Stimulated activated CD8-positive, alpha-beta memory T cell treated with anti-CD3 and anti-CD28 coated beads, Interleukin-4, amount 100 ng/mL, for 48 hours (primary cell): Measurements from ENCODE around the gene VAX1.
"Not testable (repeated sequence)": the region's sequence is repeated elsewhere in the genome, so short reads cannot be mapped to it uniquely, and the experiment has no call there.

Source experiments
- DNase-seq: peaks from one replicate; pipeline ENCODE4 v3.0.0-alpha.2; 2020

VAX1 gene

DNA sequence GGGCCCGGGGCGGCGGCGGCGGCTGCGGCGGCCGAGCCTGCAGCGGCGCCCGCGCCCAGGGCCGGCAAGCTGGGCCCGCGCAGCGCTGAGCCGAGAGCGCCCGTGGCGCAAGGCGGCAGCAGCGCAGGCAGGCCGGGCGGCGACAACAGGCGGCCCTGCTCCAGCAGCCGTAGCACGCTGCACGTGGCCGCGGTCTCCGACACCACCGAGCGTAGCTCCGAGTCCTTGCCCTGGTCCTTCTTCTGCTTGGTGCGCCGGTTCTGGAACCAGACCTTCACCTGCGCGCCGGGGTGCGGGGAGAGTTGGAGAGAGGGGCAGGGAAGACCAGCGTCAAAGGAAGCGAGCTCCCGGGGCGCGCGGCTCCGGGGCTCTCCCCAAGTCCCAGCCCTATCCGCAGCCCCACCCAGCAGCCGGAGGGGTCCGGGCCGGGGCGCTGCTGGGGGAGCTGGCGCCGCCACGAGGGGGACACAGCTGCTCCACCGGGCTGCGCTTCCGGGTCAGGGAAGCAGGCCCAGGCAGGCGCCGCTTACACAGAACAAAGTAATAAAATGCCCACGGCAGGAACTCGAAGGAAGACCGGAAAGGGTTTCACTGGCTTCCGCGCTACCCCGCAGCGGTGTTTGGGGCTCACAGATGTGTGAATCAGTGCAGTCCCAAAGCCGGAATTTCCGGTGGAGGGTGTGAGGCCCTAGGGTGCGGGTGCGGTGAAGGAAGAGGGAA is 3.6 kb downstream of the VAX1 start:
- DNase-seq = no peak

DNA sequence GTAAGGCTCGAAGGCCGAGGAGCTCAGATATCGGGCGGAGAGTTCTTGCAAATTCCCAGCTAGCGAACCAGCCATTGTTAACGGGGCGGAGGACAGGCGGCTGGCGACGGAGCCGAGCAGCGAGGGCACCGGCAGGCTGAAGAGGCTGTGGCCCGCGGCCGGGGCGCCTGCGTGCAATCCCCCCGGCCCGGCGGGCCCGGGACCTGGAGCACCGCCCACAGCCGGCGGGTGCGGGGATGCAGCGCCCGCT is 4.1 kb downstream of the VAX1 start:
- no peak for DNase-seq

DNA sequence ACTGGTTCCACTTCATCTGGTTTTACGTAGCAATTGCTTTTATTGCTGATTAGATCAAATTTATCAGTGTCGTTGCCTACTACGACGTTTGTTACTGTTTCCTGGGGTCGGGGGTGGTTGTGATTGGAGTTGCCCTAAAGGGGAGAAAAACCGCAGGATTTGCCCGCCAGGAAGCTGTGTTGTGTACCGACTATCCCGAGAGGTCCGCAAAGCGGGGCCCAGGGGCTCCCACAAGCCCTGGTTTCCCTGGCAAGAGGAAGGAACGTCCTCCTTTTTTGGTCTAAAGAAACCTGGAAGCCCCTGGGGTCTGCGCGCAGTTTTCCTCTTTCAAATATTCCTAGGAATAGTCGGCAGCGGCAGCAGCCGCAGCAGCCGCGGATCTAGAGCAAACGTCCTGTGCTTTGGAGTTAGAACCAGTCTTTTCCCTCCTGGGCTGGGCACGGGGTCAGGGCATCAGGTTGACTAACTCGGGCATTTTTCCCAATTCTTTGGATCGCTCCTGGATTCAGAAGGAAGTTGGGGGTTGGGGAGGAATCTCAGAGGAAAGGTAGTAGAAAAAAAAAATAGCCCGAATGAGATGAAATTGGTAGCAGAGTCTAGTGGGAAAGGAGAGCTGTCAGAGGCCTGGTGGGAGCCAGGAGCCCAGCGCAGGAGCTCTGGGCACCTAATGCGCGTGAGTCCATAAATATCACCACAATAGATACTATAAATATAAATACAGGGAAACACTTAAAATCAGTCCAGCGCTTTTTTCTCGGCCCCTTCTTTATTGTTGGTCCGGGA is 4.6 kb downstream of the VAX1 start:
- no peak for DNase-seq

DNA sequence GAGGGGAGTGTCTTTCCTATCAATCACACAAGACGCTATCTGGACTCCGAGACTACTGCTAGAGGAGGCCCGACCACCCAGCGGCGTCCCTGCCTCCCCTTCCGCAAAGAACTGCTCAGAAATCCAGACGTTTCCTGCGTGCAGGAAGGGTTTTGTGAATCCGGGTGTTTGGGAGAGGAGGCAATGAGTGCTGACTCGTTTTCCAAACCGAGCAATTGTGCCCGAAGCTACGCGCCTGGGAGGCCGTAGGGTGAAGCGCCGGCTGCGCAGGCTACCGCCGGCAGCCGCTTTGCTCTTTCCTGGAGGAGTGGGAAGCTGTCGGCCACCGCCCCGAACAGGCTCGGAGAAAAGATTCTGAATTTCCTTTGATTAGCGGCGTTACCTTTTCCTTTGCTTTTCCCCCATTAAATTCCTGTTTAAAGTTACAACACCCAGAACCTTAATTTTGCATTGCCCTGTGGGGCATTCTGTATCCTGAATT is 5.3 kb downstream of the VAX1 start:
- DNase-seq = no peak

DNA sequence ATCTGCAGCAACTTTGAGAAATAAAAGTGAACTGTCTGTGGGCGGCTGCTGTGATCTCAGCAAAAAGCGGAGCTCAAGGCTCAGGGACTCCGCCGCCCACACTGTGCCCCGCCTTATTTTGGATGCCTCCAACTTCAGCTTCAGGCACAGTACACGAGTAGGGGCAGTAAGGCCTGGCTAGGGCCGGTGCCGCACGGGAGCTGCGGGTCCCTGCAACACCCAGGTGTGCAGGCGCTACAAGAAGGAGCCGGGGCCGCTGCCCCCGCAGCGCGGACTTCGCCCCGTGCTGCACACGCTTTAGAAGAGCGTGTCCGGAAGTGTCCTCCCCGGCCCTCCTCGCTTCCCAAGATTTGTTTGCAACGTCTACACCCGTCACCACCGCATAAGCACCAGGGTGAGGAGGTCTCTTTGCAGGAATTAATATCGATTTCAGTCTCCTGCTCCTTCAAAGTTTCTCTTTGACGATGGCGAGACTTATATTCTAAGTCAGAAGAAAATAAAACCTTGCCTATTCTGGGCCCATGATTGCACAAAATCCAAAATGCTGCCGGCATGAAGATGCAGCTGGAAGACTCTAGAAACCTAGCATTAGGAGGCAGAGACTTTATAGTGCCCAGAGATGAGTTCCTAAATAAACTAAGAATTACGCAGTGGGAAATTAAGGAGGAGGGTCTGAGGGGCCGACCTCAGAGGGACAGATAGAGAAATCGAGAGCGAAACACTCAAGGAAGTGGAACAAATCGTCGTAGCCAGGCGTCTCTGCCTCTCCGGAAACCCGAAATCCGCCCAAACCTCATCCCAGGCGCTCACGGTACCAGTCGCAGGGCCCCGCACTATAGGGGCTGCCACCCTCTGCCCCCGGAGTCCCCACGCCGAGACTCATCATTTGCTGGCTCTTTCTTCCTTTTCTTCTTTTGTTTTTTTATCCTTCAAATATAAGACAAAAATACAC is 6.4 kb downstream of the VAX1 start:
- DNase-seq = no peak

DNA sequence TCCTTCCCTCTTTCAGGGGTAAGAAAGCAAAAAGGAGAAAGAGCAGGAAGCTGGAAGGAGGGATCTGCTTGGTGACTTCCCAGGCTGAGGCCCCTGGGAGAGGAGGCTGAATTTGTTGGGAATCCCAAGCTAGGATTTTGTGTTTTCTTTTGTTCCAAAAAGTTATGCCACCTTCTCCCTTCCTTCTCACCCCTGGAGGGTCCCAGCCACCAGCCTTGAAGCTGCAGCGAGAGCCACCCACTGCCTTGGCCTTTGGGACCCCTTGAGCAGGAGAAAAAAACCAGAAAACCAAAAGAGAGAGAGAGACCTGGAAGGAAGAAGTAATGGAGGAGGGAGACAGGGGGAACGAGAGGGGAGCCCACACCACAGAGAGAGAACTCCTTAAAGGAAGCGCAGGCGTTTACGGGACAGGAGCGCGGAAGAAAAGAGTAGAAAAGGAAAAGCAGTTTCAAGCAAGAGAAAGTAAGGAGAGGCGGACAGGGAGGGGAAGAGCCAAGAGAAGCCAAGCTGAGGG is 7.2 kb downstream of the VAX1 start:
- DNase-seq = no peak

DNA sequence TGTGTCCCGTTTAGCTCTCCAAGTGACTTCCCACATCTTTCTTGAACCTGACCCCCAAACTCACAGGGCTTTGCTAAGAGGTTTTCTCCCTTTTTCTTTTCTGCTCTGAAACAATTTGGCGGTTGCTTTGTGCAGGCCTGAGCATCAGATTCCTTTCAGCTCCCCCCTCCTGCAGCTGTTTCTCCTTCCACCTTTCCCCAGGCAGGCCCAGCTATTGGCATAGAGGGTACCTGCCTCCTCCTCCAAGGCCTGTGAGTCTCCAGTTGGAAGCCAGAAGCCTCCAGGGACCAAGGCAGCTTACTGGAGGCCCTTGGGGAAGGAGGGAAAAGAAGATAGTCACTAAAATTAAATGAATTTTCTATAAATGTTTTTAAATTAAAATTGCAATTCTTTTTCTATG is 7.7 kb downstream of the VAX1 start:
- DNase-seq = no peak

DNA sequence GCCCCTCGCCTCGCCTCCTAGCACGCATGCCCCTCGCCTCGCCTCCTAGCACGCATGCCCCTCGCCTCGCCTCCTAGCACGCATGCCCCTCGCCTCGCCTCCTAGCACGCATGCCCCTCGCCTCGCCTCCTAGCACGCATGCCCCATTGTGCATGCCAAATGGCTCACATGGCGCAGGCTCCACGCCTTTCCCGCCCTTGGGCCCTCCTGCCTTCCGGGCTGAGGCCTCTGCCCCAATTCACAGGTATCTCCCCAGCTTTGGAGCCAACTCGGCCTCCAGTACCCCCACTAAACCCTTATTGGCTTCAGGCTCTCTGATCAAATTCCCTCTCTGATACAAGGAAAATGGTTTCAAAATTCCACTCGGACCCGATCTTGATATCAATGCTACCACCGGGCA is 11.4 kb downstream of the VAX1 start:
- DNase-seq = not testable (repeated sequence)

DNA sequence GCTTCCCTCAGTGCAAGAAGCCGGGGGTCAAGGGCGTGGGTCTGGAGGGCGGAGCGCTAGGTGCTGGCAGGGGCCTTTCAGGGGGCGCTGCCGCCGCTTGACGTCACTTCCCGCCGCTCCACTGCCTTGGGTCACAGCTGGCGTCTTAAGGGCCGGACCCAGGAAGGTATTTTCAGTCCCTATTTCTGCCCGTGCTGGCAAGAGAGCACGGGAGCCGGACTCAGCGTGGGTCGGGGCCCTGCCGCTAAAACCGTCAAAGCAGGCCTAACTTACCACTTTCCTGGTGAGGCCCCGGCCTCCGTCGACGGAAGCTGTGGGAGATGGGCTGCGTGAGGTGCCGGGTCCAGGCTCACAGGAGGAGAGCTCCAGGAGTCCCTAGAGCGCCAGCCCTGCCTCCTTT is 12.0 kb downstream of the VAX1 start:
- DNase-seq = no peak

DNA sequence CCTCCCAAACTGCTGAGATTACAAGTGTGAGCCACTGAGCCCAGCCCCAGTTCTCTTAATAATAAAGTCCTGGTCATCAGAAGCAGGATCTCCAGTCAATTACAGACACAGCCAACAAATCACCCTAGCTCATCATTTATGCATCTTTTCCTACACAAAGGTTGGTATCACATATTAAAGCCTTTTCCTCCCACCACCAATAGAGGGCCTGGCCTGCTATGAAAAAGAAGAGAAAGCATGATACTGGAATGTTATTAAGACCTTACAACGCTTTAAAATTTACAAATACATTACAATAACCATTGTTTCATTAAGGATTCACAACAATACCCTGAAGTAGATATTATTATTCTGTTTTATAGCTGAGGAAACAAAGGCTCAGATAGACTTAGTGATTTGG is 25.9 kb downstream of the VAX1 start:
- DNase-seq = no peak

DNA sequence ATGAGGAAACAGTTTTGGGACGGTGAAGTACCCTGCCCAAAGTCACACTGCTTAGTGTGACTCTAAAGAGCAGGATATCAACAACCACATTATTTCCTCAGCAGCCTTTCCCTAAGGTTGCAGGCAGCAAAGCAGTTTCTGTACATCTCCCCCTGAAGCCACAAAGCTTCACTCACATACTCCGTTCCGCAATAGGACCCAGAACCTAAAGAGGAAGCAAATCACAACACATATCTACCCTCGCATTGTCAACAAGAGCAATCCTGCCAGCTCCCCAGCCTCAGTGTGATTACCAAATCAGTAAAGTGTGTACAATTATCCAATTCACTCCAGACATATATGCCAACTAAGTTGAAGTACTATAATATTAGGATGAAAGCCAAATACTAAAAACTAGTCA is 30.8 kb downstream of the VAX1 start:
- DNase-seq = no peak

DNA sequence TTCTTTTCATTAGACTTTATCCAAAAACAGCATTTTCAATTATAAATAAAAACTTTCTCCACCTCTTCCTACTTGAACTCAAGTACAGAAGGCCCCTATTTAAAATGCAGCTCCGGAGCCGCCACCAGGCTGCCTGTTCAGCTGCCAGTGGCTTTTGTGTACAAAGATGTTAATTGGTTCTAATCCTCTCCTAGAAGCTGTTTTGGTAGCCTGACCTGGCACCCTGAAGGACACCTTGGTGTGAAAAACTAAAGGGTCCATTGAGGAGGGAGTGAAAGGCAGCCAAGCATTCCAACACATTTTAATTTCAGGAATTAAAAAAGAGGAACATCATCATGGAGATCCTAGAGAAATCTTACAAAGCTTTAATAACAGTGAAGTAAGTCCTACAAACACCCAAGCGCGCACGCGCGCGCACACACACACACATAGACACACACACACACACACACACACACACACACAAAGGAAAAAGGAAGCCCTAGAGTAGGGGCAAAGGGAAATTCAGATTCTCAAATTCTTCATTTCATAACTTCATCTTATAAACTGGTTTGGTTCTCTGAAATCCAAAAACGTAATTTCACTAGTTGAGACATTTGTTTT is 41.4 kb downstream of the VAX1 start:
- no peak for DNase-seq

DNA sequence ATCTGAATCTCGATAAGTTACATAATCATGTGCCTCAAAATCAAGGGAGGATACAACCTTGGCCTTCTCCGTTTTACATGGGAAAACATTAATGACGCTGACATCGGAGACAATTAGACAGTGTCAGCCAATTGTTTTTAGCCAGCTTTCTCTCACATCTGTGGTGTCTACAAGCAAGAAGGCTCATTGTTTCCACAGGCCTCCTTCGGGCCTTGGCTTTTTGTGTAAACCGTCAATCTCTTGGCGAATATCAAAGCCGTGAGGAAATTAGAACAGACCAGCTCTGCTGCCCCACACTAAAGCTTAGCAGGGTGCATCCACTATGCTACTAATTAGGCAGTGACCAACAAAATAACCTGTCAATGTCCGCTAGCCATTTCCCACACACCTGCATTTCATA is 43.2 kb downstream of the VAX1 start:
- DNase-seq = no peak

DNA sequence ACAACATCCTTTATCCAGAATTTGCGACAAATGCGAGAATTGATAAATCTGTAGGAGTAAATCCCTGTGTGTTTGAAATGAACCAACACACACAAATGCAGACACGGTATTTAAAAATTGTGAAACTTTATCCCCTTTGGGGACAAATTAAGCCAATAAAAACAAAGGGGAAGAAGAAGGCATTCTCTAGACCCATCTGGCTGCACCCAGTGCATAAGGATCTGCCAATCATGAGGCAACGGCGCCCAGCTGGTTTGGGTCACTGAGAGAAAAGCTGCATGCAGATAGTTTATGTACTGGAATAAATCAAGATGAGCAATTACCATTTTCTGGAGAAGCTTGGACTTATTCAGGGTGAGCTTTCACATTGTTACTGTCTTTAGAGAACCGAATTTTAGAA is 45.7 kb downstream of the VAX1 start:
- no peak for DNase-seq

DNA sequence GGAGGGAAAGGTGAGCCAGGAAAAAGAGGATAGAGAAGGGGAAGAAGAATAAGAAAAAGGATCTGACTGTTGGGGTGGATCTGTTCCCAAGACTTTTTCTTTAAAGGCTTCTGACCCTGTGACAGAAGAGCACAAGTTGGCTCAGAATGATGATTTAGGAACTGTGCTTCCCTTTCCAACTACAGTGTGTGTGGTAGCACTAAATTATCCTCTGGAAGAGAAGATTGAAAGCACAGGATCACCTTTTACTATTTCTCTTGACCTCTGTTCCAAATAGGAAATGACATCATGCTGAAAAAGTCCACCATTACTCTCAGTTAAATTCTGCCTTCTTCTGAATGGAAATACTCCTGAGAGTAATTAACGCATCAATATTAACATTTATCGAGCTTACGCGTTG is 47.2 kb downstream of the VAX1 start:
- no peak for DNase-seq

DNA sequence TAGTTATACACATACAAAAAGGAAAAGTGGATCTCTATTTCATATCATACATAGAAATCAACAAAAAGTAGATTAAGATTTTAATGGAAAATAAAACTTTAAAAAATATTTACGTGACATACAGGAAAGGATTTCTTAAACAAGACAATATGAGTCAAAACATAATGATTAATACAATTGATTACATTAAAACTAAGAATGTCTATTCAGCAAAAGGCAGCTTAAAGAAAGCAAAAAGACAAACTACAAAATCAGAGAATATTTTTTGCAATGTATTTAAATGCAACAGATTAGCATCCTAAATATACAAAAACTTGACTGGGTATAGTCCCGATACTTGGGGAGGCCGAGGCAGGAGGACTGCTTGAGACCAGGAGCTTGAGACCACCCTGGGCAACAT is 50.5 kb downstream of the VAX1 start:
- no peak for DNase-seq

DNA sequence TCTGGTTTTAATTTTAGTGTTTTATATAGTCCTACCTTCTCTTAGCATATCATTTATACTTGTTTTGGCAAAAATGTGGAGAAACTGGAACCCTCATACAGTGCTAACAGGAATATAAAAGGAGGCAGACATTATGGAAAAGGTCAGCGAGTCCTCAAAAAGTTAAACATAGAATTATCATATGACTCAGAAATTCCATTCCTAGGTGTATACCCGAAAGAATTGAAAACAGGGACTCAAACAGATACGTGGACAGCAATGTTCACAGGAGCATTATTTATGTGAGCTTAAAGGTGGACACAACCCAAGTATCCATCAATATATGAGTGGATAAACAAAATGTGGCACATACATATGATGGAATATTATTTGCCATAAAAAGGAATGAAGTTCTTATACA is 51.5 kb downstream of the VAX1 start:
- no peak for DNase-seq

DNA sequence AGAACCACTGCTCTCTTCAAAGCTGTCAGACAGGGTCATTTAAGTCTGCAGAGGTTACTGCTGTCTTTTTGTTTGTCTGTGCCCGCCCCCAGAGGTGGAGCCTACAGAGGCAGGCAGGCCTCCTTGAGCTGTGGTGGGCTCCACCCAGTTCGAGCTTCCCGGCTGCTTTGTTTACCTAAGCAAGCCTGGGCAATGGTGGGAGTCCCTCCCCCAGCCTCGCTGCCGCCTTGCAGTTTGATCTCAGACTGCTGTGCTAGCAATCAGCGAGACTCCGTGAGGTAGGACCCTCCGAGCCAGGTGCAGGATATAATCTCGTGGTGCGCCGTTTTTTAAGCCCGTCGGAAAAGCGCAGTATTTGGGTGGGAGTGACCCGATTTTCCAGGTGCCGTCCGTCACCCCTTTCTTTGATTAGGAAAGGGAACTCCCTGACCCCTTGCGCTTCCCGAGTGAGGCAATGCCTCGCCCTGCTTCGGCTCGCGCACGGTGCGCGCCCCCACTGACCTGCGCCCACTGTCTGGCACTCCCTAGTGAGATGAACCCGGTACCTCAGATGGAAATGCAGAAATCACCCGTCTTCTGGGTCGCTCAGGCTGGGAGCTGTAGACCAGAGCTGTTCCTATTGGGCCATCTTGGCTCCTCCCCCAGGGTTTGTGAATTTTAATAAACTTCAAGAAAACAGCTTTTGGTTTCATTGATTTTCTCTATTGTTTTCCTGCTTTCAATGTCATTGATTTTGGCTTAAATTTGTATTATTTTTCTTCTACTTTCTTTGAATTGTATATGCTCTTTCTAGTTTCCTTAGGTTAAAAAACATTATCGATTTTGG is 53.4 kb downstream of the VAX1 start:
- DNase-seq = not testable (repeated sequence)
